GM18907 (cell line): ENCODE data around the gene TMEM40.
"Not testable (repeated sequence)": the region's sequence is repeated elsewhere in the genome, so short reads cannot be mapped to it uniquely, and the experiment has no call there.

Experiments
- ATAC-seq: cut with Tn5 transposase; IDR thresholded peaks from one replicate; pipeline ENCODE4 v1.9.1; 2021; ENCODE audit warnings: mild to moderate bottlenecking, moderate library complexity; ENCODE audit not compliant: unreplicated experiment

Gene TMEM40

GRCh38 chr3:12759097-12759679 lies at the start of gene TMEM40:
Gene TMEM40, minus strand, starts transcription at chr3:12759259. Its CDS starts 9,427 bp downstream, at chr3:12749832.
- no peak for ATAC-seq

- ATAC-seq: no peak
Measured at GRCh38 chr3:12808587-12808986, 49.5 kb upstream of the TMEM40 start.

- ATAC-seq: no peak
Measured at GRCh38 chr3:12807601-12808359, 48.7 kb upstream of the TMEM40 start.

- no peak for ATAC-seq
Measured at GRCh38 chr3:12807066-12807465, 48.0 kb upstream of the TMEM40 start.

- ATAC-seq: no peak
Measured at GRCh38 chr3:12803371-12803770, 44.3 kb upstream of the TMEM40 start.

- no peak for ATAC-seq
Measured at GRCh38 chr3:12799525-12800440, 40.7 kb upstream of the TMEM40 start.

- ATAC-seq: no peak
Measured at GRCh38 chr3:12798559-12799179, 39.6 kb upstream of the TMEM40 start.

- no peak for ATAC-seq
Measured at GRCh38 chr3:12797892-12798558, 39.0 kb upstream of the TMEM40 start.

GRCh38 chr3:12797124-12797891 lies 38.2 kb upstream of the TMEM40 start:
- no peak for ATAC-seq

- no peak for ATAC-seq
Measured at GRCh38 chr3:12796171-12797123, 37.4 kb upstream of the TMEM40 start, which contains the start of gene CAND2. Gene CAND2, plus strand, starts transcription at chr3:12796680. Its CDS starts 41 bp downstream, at chr3:12796721.

- no peak for ATAC-seq
Measured at GRCh38 chr3:12793701-12794100, 34.6 kb upstream of the TMEM40 start.

- ATAC-seq: no peak
Measured at GRCh38 chr3:12791430-12791829, 32.4 kb upstream of the TMEM40 start.

GRCh38 chr3:12787967-12788690 lies 29.1 kb upstream of the TMEM40 start:
- not testable (repeated sequence) for ATAC-seq

- ATAC-seq: not testable (repeated sequence)
Measured at GRCh38 chr3:12787346-12787745, 28.3 kb upstream of the TMEM40 start.

GRCh38 chr3:12785096-12785495 lies 26.0 kb upstream of the TMEM40 start:
- ATAC-seq: no peak

GRCh38 chr3:12782172-12782815 lies 23.2 kb upstream of the TMEM40 start:
- no peak for ATAC-seq

- no peak for ATAC-seq
Measured at GRCh38 chr3:12780751-12781150, 21.7 kb upstream of the TMEM40 start.
